HG02642 (cell line): ENCODE measurements around the gene PRDM16.

ENCODE experiments used
- ATAC-seq: cut with Tn5 transposase; IDR thresholded peaks from one replicate; pipeline ENCODE4 v1.9.1; 2021; ENCODE audit warnings: mild to moderate bottlenecking; ENCODE audit not compliant: unreplicated experiment, poor library complexity

Gene PRDM16

DNA sequence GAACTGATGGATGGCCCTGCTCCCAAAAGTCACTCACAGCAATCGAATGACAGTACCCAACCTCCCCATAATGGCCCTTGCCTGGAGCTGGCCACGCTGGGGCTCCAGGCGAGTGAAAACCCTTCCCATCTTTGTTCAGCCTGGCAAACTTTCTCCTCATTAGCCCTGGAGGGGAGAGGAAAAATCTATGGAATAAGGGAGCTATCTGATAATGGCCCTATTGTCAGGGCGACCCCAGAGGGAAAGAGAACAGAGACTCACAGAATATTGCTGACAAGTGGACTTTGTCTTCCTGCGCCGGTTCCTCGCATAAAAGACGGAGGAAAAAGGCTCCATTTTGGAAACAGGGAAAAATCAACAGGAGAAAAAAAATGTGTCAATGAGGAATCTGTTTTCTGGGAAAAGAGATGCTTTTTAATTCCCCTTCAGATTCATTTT is 372.4 kb downstream of the PRDM16 start:
- ATAC-seq = no peak

DNA sequence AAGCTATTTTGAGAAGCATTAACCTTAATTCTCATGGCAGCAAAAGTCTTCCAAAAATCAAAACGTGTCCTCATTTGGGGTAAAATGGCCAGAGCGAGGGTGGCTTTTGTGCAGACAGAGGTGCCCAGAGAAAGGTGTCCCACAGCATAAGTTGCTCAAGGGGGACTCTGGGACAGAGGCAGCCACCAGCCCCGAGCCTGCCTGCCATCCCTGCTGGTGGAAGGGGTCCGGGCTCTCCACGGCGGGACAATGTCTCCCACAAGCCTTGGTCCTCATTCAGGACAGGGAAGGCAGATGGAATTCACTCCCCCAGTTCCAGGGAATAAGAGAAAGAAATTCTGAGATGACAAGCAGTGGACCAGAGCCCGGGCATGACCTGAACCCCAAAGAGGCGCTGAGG is 372.9 kb downstream of the PRDM16 start:
- no peak for ATAC-seq

GRCh38 chr1:3442331-3442730 is 373.3 kb downstream of the PRDM16 start:
- no peak for ATAC-seq

- ATAC-seq = no peak
These were observed 373.9 kb downstream of the PRDM16 start for GRCh38 chr1:3442901-3443300.

DNA sequence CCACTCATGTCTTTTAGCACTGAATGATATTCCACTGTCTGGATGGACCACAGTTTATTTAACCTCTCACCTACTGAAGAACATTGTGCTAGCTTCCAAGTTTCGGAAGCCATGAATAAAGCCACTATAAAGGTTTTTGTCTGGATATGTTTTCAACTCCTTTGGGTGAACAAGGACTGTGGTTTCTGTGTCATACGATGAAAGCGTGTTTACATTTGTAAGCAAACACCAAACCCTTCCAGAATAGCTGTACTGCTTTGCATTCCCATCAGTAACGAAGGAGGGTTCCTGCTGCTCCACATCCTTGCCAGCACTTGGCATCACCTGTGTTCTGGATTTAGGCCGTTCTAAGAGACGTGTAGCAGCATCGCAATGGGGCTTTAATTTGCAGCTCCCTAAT is 374.8 kb downstream of the PRDM16 start:
- no peak for ATAC-seq

- ATAC-seq = no peak
These were observed 375.3 kb downstream of the PRDM16 start for GRCh38 chr1:3444298-3444697.

DNA sequence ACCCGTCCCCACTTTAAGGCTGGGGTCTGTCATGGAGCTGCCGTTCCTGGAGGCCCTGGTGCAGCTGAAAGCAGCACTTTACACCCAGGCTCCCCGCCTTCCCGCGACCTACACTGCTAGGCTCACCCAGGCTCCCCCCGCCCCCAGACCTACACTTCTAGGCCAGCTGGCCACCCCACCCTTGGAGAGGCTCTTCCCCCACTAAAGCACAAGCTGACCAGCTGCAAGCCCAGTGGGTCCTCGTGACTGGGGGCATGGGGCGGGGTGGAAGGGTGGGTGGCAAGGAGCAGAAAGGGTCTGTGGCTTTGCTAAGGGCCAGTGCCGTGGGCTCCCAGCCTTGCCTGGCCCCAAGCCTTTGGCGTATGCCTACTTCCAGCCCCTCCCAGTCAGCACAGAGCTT is 375.7 kb downstream of the PRDM16 start:
- no peak for ATAC-seq

DNA sequence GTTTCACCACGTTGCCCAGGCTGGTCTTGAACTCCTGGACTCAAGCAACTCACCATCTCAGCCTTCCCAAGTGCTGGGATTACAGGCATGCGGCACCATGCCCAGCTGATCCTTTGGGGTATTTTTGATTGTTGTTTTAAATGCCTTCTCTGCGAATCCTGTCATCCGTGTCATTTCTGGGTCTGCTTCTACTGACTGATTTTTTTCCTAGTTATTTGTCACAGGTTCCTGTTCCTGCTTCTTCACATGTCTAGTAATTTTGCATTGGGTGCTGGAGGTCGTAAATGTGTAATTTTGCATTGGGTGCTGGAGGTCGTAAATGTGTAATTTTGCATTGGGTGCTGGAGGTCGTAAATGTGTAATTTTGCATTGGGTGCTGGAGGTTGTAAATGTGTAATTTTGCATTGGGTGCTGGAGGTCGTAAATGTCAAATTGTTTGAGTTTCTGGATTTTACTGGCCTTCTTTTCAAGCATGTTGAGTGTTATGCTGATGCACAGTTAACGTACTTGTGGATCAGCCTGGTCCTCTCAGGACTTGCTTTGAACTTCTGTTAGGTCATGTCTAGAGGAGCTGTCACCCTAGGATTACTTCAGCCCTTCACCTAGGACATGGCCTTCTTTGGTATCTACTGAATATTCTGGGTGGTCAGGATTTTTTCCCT is 381.3 kb downstream of the PRDM16 start:
- ATAC-seq = no peak

- ATAC-seq = no peak
These were observed 382.0 kb downstream of the PRDM16 start for GRCh38 chr1:3450983-3451382.

GRCh38 chr1:3451994-3452865 is 383.2 kb downstream of the PRDM16 start:
- ATAC-seq = no peak

GRCh38 chr1:3452866-3453175 is 383.8 kb downstream of the PRDM16 start:
- no peak for ATAC-seq

DNA sequence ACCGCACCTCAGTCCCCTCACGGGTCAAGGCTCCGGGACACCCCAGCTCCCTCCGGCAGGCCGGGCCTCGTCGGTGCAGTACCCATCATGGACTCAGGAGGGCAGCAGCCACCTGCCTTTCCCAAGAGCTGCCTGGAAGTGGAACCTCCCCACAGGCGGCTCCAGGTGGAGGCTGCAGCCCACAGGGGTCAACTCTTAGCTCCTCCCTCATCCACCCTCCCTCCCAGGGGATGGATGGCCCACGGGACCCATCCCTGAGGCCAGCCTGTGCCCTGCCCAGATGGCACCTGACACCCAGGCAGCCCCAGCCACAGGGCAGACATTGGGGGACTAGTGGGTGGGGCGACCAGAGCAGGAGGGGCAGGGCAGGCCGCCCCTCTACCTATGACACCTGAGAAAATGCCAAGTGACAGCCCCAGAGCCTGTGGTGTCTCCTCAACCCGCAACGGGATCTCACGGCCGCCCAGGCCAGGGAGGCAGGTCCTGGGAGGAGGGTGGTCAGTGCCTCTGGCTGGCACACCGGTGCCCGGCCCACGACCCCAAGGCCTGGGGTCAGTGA is 384.3 kb downstream of the PRDM16 start:
- no peak for ATAC-seq

- ATAC-seq = no peak
These were observed 385.1 kb downstream of the PRDM16 start, which contains the start of gene ARHGEF16 for GRCh38 chr1:3453891-3454810. Gene ARHGEF16, plus strand, starts transcription at chr1:3454665. Its CDS starts 8,420 bp downstream, at chr1:3463085.

- ATAC-seq = no peak
These were observed 386.0 kb downstream of the PRDM16 start for GRCh38 chr1:3454811-3455618.

DNA sequence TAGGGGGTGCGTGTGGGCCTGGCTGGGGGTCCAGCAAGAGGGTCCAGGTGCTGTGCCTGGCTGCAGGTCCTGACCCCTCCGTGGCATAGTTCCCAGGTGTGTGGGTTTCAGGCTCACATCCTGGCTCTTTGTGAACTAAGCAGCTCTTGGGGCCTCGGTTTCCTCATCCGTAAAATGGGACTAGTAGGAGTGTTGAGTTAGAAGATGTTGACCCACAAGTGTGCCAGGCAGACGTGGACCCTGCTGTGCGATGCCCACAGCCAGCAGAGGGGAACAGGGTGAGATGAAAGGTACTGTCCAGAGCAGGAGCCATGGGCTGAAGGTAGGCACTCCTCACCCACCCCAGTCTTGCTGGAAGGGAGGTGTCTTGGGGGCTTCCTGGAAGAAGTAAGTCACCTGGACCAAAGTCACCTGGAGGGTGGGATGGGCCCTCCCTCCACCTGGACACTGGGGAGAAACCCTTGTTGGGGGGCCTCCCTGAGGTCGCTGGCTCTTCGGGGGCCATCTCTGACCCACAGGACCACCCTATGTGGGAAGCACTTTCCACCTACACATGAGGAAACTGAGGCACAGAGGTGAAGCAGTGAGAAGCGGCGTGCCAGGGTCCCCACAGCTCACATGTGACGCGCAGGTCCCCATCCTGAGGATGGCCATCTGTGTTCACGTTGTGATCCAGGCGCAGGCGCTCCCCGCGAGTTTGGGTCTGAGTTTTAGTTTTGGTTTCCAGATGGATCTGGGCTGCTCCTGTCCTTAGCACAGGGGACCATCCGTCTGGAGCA is 386.9 kb downstream of the PRDM16 start:
- ATAC-seq = no peak

- ATAC-seq = no peak
These were observed 387.5 kb downstream of the PRDM16 start for GRCh38 chr1:3456449-3456963.

- no peak for ATAC-seq
These were observed 388.2 kb downstream of the PRDM16 start for GRCh38 chr1:3456964-3457909.
